GM19467 (cell line): ENCODE measurements around the gene GLRA2.
"Not testable (repeated sequence)": the region's sequence is repeated elsewhere in the genome, so short reads cannot be mapped to it uniquely, and the experiment has no call there.

Source experiments
- ATAC-seq: cut with Tn5 transposase; IDR thresholded peaks from one replicate; pipeline ENCODE4 v1.9.1; 2021; ENCODE audit warnings: mild to moderate bottlenecking, moderate library complexity; ENCODE audit not compliant: unreplicated experiment

Gene GLRA2

GRCh38 chrX:14590693-14591424 is 61.5 kb downstream of the GLRA2 start:
- ATAC-seq: no peak

GRCh38 chrX:14591976-14592375 is 62.6 kb downstream of the GLRA2 start:
- ATAC-seq: no peak

DNA sequence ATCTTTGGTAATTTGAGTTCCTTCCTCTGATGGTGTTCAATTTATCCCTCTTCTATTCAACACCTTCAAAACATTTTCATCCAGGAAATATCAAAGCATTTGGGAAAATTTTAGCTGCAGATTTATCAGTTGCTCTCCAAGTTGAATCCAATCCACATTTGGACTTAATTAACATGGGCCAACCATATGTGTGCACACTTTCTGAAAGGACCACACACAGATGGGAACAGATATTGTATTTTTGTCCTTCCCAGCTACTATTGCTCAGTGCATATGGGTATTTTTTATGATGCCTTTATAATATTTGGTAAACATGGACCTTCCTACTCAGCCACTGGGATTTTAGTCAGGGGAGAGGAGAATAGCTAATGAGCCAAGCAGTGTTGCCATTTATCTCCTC is 65.2 kb downstream of the GLRA2 start:
- no peak for ATAC-seq

DNA sequence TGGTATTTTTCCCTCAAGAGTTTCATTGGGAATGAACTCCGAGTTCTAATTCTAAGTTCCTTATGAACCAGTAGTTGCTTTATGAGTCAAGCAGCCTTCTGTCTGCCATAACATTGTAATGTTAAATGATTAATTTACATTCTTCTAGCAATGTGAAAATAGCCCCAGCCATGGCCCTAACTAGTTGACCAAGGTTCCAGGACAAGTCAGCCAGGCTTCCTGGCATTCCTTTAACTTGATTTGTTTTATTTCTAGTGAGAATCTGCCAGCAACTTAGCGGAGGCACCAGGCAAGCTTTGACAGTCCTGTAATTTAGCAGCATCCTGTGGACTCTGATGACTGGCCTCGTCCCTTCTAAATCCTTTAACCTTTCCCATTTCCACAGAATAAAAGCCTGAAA is 69.0 kb downstream of the GLRA2 start:
- no peak for ATAC-seq

DNA sequence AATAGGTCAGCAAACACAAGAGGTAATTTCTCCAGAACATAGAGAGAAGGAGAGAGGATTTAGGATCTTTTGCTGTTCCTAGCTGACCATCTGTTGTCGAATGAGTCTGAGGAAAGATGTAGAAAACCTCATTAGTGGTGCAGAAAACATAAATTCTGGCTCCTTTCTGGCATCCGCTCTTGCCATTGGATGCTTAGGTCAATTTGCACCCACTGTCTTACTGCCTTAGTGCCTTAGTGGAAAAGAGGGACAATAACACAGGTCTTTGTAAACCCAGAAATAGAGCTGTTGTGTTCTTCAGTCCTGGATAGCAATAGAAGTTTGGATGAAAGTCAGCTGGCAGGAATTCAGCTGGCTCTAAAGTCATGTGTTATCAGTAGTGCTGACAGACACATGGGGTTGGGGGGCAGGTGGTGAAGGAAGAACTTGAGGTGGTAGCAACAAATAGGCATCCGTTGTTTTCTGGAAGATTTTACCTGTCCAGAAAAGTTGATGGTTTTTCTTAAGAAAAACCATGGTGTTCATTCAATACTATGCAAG is 78.2 kb downstream of the GLRA2 start:
- ATAC-seq: no peak

- not testable (repeated sequence) for ATAC-seq
Observed at GRCh38 chrX:14612450-14612849, 83.1 kb downstream of the GLRA2 start.

DNA sequence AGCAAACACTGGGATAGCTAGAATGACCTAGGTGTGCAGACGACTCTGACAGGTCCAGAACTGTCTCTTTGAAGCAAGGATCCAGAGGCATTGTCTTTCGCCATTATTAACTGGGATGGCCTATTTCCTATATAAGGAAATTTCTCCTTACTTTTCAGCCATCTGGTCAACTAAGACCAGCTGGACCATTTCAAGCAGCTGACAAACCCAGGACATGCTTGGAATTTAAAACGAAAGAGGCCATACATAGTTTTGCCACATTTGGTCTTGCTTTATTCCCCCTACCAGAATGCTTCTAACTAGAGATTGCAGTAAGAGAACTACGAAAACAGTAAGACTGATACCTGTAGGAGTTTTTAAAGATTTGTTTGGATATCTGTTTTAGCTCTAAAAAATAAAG is 87.0 kb downstream of the GLRA2 start:
- no peak for ATAC-seq

GRCh38 chrX:14616836-14617235 is 87.5 kb downstream of the GLRA2 start:
- no peak for ATAC-seq

GRCh38 chrX:14618177-14618965 is 89.0 kb downstream of the GLRA2 start:
- no peak for ATAC-seq

- ATAC-seq: no peak
Observed at GRCh38 chrX:14630733-14631132, 101.4 kb downstream of the GLRA2 start.

GRCh38 chrX:14641681-14642655 is 112.6 kb downstream of the GLRA2 start:
- ATAC-seq: no peak

DNA sequence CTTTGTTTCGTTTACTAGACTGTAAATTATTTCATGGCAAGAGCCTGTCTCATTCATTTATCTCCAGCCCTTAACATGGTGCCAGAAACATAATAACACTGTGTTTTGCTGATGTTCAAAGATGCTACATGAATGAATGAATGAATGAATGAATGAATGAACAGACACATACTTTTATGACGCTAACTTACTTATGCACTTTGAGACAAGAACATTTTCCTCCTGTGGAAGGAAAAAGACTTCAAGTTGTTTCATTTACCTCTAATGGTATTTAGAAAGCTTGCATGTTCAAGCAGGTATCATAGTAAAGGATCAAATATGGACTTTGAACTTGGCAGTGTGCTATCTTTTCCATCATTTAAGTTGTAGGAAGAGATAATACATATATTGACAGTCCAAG is 131.6 kb downstream of the GLRA2 start:
- no peak for ATAC-seq

DNA sequence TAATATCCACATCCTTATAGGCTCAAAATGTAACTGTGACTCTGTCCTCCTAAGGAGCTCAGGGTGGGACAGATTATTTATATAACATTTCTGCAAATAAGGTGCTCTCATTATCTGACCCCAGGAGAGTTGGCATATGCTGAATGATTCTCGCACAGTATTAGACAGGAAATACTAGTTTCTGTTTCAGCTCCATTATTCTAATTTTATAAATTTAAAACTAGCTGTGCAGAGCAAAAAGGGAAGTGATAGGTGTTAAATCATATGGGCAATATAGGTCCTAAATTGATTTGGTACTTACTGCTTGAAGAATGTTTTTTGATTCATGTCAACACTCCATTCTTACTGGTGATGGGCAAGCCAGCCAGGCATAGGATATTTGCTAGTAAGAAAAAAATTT is 141.5 kb downstream of the GLRA2 start:
- ATAC-seq: peak; percentile 60

GRCh38 chrX:14672611-14673172 is 143.4 kb downstream of the GLRA2 start:
- ATAC-seq: no peak

DNA sequence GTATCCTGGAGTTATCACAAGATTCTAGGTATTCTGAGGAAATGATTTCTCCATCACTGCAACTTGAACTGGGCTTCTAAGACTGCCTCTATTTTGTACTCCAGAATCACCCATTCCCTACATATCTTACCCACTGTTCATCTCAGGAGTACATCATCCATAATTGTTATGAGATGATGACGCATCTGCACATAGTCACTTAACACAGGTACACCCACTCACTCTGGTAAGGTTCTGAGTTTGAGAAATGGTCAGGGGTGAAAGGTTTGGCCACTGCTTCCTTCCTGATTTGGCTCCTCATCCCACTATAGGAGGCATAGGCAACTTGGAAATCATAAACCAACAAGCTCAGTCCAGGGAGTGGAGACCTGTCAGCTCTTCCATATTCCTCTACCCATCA is 143.9 kb downstream of the GLRA2 start:
- ATAC-seq: no peak

GRCh38 chrX:14673764-14674163 is 144.4 kb downstream of the GLRA2 start:
- ATAC-seq: peak; percentile 81

DNA sequence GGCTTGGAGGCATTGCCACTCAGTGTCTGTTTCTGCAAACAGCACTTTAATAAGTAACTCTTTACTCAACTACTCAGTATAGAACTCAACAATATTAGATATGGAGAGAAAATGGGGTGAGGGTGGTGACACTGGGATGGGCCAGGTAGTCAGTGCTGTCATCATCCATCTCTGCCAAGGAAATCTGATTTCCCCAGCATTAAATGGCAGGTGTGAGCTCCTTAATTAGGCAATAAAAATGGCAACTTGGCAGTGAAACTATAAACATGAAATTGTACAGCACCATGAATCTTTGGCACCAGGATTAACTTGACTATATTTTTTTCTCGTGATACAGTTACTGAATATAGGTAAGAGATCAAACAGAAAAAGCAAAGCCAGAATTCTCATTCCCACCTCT is 146.2 kb downstream of the GLRA2 start:
- no peak for ATAC-seq

DNA sequence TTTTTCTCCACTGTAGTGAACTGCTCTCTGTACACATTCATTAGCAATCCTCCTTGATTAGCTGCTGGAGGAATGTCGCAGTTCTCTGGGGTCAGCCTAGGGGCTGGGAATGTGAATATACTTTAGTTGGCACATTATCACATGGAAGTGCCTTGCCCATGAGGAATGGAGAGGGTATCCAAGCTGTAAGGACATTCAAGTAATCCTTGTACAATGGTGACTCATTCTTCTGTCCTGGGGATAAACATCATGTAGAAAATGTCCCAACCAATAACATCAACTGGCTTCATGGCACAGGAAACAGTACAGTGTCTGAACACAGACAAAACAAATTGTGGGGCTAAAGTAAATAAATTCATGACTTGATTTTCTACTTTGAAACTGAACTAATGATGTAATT is 147.1 kb downstream of the GLRA2 start:
- no peak for ATAC-seq

- ATAC-seq: not testable (repeated sequence)
Observed at GRCh38 chrX:14688331-14688730, 159.0 kb downstream of the GLRA2 start.

GRCh38 chrX:14690553-14690952 is 161.2 kb downstream of the GLRA2 start:
- no peak for ATAC-seq

- ATAC-seq: no peak
Observed at GRCh38 chrX:14694611-14695010, 165.3 kb downstream of the GLRA2 start.
